Loucy (cell line): ENCODE measurements around the gene ATP13A1.
"Not testable (repeated sequence)": the region's sequence is repeated elsewhere in the genome, so short reads cannot be mapped to it uniquely, and the experiment has no call there.

Source experiments
- H2AFZ ChIP-seq: fragments of 200-600 bp; sonication (generic); 2 replicates; pipeline ENCODE4 v1.6.0; 2016; ENCODE audit warnings: antibody characterized with exemption, mild to moderate bottlenecking, low read length, moderate library complexity
- H3F3A ChIP-seq: fragments of 200-600 bp; 2 replicates; pipeline ENCODE4 v1.6.0; 2016; ENCODE audit warnings: antibody characterized with exemption, low read depth, mild to moderate bottlenecking
- H3K27me3 ChIP-seq: fragments of 200-600 bp; sonication (generic); 2 replicates; pipeline ENCODE4 v1.6.1; 2014; ENCODE audit warnings: low read length, mild to moderate bottlenecking; ENCODE audit not compliant: insufficient read depth, poor library complexity, severe bottlenecking
- H3K36me3 ChIP-seq: fragments of 200-600 bp; sonication (generic); 2 replicates; pipeline ENCODE4 v1.6.1; 2016; ENCODE audit warnings: low read length; ENCODE audit not compliant: insufficient read depth
- H3K4me1 ChIP-seq: fragments of 200-600 bp; sonication (generic); 2 replicates; pipeline ENCODE4 v1.5.1; 2014; ENCODE audit warnings: low read length, mild to moderate bottlenecking; ENCODE audit not compliant: insufficient read depth, poor library complexity, severe bottlenecking
- H3K4me2 ChIP-seq: fragments of 200-600 bp; sonication (generic); 2 replicates; pipeline ENCODE4 v1.6.0; 2014; ENCODE audit warnings: antibody characterized with exemption, low read length, low read depth, mild to moderate bottlenecking; ENCODE audit not compliant: poor library complexity, severe bottlenecking
- H3K4me3 ChIP-seq: fragments of 200-600 bp; sonication (generic); 2 replicates; pipeline ENCODE4 v1.5.1; 2014; ENCODE audit warnings: low read length, mild to moderate bottlenecking, mixed read lengths; ENCODE audit not compliant: poor library complexity, severe bottlenecking
- H3K79me2 ChIP-seq: fragments of 200-600 bp; sonication (generic); 2 replicates; pipeline ENCODE4 v1.6.1; 2014; ENCODE audit warnings: low read length; ENCODE audit not compliant: insufficient read depth
- H3K9ac ChIP-seq: fragments of 200-600 bp; sonication (generic); 2 replicates; pipeline ENCODE4 v1.6.0; 2014; ENCODE audit warnings: mild to moderate bottlenecking, low read depth, low read length, moderate library complexity; ENCODE audit not compliant: poor library complexity, severe bottlenecking
- H3K9me2 ChIP-seq: fragments of 200-600 bp; sonication (generic); replicated peaks from 2 replicates; pipeline ENCODE4 v1.6.1; 2016; ENCODE audit warnings: low read depth, low read length, mixed read lengths
- H3K9me3 ChIP-seq: fragments of 200-600 bp; sonication (generic); 2 replicates; pipeline ENCODE4 v1.6.1; 2014; ENCODE audit warnings: mild to moderate bottlenecking, antibody characterized with exemption, low read length, low read depth; ENCODE audit not compliant: insufficient read depth
- H4K20me1 ChIP-seq: fragments of 200-600 bp; sonication (generic); 2 replicates; pipeline ENCODE4 v1.6.0; 2014; ENCODE audit warnings: antibody characterized with exemption, low read length, mild to moderate bottlenecking; ENCODE audit not compliant: insufficient read depth, poor library complexity, severe bottlenecking
- EZH2phosphoT487 ChIP-seq: fragments of 200-600 bp; IDR thresholded peaks from 2 replicates; pipeline ENCODE4 v1.6.1; 2018; ENCODE audit warnings: antibody characterized with exemption, mild to moderate bottlenecking, moderate library complexity, borderline replicate concordance
- TF ChIP-seq, protein P1 (sequence below): fragments of 200-600 bp; sonication (generic); conservative IDR thresholded peaks from 2 replicates; pipeline ENCODE4 v1.5.1; 2014; ENCODE audit warnings: mild to moderate bottlenecking, antibody characterized with exemption, low read length

The ATP13A1 gene

DNA sequence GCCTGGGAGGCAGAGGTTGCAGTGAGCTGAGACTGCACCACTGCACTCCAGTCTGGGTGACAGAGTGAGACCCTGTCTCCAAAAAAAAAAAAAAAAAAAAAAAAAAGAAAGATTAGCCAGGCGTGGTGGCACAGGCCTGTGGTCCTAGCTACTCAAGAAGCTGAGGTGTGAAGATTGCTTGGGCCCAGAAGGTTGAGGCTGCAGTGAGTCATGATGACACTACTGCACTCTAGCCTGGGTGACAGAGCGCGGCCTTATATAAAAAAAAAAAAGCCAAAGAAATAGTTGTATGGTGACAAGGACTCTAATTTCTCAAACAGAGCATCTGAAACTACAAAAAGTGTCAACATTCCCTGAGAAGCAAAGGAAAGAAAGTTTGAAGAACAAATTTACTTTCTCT lies 48.4 kb downstream of the ATP13A1 start:
- Histone ChIP-seq H3K9me2 (no peaks in the 10 kb centered on the region), H3K4me2 (no peak overlapping the region), H3K36me3 (no peaks in the 10 kb centered on the region), H3K9me3 (no peaks in the 10 kb centered on the region), H3K9ac (no peak overlapping the region), H3F3A (no peaks in the 10 kb centered on the region), H3K79me2 (no peaks in the 10 kb centered on the region), H3K27me3 (no peaks in the 10 kb centered on the region), H3K4me1 (no peaks in the 10 kb centered on the region), H4K20me1 (no peaks in the 10 kb centered on the region), H3K4me3 (no peak overlapping the region), H2AFZ (no peak overlapping the region)
- TF ChIP-seq EZH2phosphoT487: no peak
- TF ChIP-seq, protein P1, sequence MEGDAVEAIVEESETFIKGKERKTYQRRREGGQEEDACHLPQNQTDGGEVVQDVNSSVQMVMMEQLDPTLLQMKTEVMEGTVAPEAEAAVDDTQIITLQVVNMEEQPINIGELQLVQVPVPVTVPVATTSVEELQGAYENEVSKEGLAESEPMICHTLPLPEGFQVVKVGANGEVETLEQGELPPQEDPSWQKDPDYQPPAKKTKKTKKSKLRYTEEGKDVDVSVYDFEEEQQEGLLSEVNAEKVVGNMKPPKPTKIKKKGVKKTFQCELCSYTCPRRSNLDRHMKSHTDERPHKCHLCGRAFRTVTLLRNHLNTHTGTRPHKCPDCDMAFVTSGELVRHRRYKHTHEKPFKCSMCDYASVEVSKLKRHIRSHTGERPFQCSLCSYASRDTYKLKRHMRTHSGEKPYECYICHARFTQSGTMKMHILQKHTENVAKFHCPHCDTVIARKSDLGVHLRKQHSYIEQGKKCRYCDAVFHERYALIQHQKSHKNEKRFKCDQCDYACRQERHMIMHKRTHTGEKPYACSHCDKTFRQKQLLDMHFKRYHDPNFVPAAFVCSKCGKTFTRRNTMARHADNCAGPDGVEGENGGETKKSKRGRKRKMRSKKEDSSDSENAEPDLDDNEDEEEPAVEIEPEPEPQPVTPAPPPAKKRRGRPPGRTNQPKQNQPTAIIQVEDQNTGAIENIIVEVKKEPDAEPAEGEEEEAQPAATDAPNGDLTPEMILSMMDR: no peak

DNA sequence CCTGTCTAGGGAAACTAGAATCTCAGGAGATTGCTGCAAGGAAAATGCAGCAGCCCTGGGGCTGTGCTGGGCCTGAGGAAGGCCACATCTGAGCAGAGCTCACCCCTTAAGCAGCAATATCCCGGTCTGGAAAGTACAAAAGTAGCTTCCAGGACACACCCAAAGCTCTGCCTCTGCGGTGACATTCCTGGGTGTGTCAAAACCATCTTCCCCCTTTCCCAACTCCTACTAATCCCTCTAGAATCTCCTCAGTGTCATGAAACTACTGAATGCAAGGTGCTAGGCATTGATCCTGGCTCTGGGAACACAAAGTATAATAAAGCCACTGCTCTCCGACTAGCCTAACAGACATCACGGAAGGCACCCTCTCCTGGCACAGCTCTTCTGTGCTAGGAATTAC lies 50.0 kb downstream of the ATP13A1 start:
- H3K9ac ChIP-seq: no peak overlapping the region
- TF ChIP-seq, protein P1: no peak
- no peak for TF ChIP-seq EZH2phosphoT487

GRCh38 chr19:19610376-19611202 lies 52.9 kb downstream of the ATP13A1 start:
- no peaks in the 10 kb centered on the region for H3K27me3 ChIP-seq
- peaks cover 4% of the 10 kb centered on the region for H3K4me1 ChIP-seq
- no peak overlapping the region for H2AFZ ChIP-seq
- no peaks in the 10 kb centered on the region for H3F3A ChIP-seq
- TF ChIP-seq, protein P1: no peak
- TF ChIP-seq EZH2phosphoT487: no peak
- H3K9me3 ChIP-seq: no peaks in the 10 kb centered on the region
- H3K4me2 ChIP-seq: no peak overlapping the region
- H3K79me2 ChIP-seq: no peaks in the 10 kb centered on the region
- H4K20me1 ChIP-seq: no peaks in the 10 kb centered on the region
- H3K9me2 ChIP-seq: no peaks in the 10 kb centered on the region
- no peaks in the 10 kb centered on the region for H3K36me3 ChIP-seq
- H3K9ac ChIP-seq: no peak overlapping the region
- H3K4me3 ChIP-seq: no peak overlapping the region

More for the DNA sequence above, 50.0 kb downstream of the ATP13A1 start:
- no peaks in the 10 kb centered on the region for H3K36me3 ChIP-seq
- H3K9me2 ChIP-seq: no peaks in the 10 kb centered on the region
- no peaks in the 10 kb centered on the region for H3K79me2 ChIP-seq
- H3K9me3 ChIP-seq: no peaks in the 10 kb centered on the region
- no peaks in the 10 kb centered on the region for H4K20me1 ChIP-seq
- H2AFZ ChIP-seq: no peak overlapping the region
- no peaks in the 10 kb centered on the region for H3K4me1 ChIP-seq
- H3K27me3 ChIP-seq: no peaks in the 10 kb centered on the region
- no peak overlapping the region for H3K4me3 ChIP-seq
- no peak overlapping the region for H3K4me2 ChIP-seq
- no peaks in the 10 kb centered on the region for H3F3A ChIP-seq

- H3K4me3 ChIP-seq, H3K9me3 ChIP-seq, H3K79me2 ChIP-seq, H3K27me3 ChIP-seq, H3K36me3 ChIP-seq, H3K9ac ChIP-seq, H3K9me2 ChIP-seq, H3K4me1 ChIP-seq, H4K20me1 ChIP-seq, H3F3A ChIP-seq: not testable (repeated sequence)
- H3K4me2 ChIP-seq: peak overlapping the region; percentile 26
- H2AFZ ChIP-seq: peak overlapping the region; percentile 58; the same call in 1 of the 2 replicates
These were observed 56.8 kb downstream of the ATP13A1 start for GRCh38 chr19:19606686-19607085.
